Upper lobe of left lung (tissue), 6 donors: ENCODE results near the gene CNN2. TPM values are rescaled to one million over a fixed set of nuclear protein-coding genes. Genes with fewer than 3 reads are reported as not detected.
A peak's percentile ranks its signal among the peaks of the same experiment; 100 is the strongest.

Experiments used
- ATAC-seq, 2 donors: fragments of 200-7000 bp; cut with Tn5 transposase; one replicate each; pipeline ENCODE4 v1.9.1; 2022; ENCODE audit warnings: mild to moderate bottlenecking in 2 of 2, moderate library complexity in 2 of 2; ENCODE audit not compliant: low FRiP score in 2 of 2
- DNase-seq, 2 donors: peaks; one replicate each; pipeline ENCODE4 v3.0.0-alpha.2; 2019 to 2020
- H3K27ac ChIP-seq, 4 donors: fragments of 200-600 bp; sonication (generic); one replicate each; pipeline ENCODE4 v1.5.1; 2016 to 2019
- H3K27me3 ChIP-seq, 4 donors: fragments of 200-600 bp; sonication (generic); one replicate each; pipeline ENCODE4 v1.5.1; 2017 to 2019
- H3K36me3 ChIP-seq, 4 donors: fragments of 200-600 bp; sonication (generic); one replicate each; pipeline ENCODE4 v1.5.1; 2016 to 2019
- H3K4me1 ChIP-seq, 4 donors: fragments of 200-600 bp; sonication (generic); one replicate each; pipeline ENCODE4 v1.5.1; 2018 to 2019
- H3K4me3 ChIP-seq, 4 donors: fragments of 200-600 bp; sonication (generic); one replicate each; pipeline ENCODE4 v1.5.1; 2017 to 2019; ENCODE audit warnings: mild to moderate bottlenecking in 2 of 4, moderate library complexity in 1 of 4
- H3K9me3 ChIP-seq, 4 donors: fragments of 200-600 bp; sonication (generic); one replicate each; pipeline ENCODE4 v1.5.1; 2018 to 2019
- EP300 ChIP-seq, 4 donors: sonication (generic); formaldehyde crosslinking; IDR thresholded peaks; one replicate each; pipeline ENCODE4 v1.5.1; 2017; ENCODE audit warnings: antibody characterized with exemption in 4 of 4, control low read depth in 2 of 4
- POLR2A ChIP-seq, 4 donors: fragments of 450-650 bp; IDR thresholded peaks; one replicate each; pipeline ENCODE4 v1.5.1; 2016 to 2017; ENCODE audit warnings: antibody characterized with exemption in 4 of 4, mild to moderate bottlenecking in 2 of 4
- POLR2AphosphoS5 ChIP-seq, 2 donors: sonication (generic); formaldehyde crosslinking; IDR thresholded peaks; one replicate each; pipeline ENCODE4 v1.5.1; 2017; ENCODE audit warnings: antibody characterized with exemption in 2 of 2
- WGBS, 2 donors: methylation state at CpG; one replicate each; pipeline ENCODE4 v1.1.5; 2017 to 2018; 5-methylcytosine and 5-hydroxymethylcytosine counted together
- total RNA-seq, 6 donors: library from RNA; depleted of rRNA in 4 of 6; stranded (reverse); fragments of >200 nt in 4 of 6; gene quantifications; one replicate each; pipeline versions ENCODE4 v1.1.0 to v1.2.1, GENCODE V29; 2016 to 2021
- TF ChIP-seq, protein P1 (sequence below), 6 experiments: fragments of 450-650 bp in 4 of 6; fragments of 200-600 bp in 2 of 6; sonication (generic) in 2 of 6; IDR thresholded peaks; one replicate each; pipeline ENCODE4 v1.5.1; 2016 to 2019; ENCODE audit warnings: antibody characterized with exemption in 6 of 6
- donor health status: DM: no; HTN: no; CAD: no; lungs with moderate emphysema.
- donor health status: DM: no; HTN: yes; CAD: no; lungs with severe emphysema.

CNN2 gene
- total RNA-seq, 6 donors from 2014 or later = 98.1 to 262 (median 164) TPM

GRCh38 chr19:1040476-1041271 is 14.3 kb downstream of the CNN2 start:
- Histone ChIP-seq H3K4me3 (peak overlapping the region; percentile 64 to 74 (median 66)), H3K27ac (peak overlapping the region in 3 of 4 donors; percentile 62 to 86 (median 77)), H3K9me3 (no peaks in the 10 kb centered on the region), H3K27me3 (no peaks in the 10 kb centered on the region), H3K36me3 (peaks cover 7 to 27% (median 19%) of the 10 kb centered on the region in 4 donors), H3K4me1 (peaks cover 21 to 46% (median 38%) of the 10 kb centered on the region in 4 donors)
- 3% methylated on average over 15 to 27 of the region's 27 CpGs for WGBS, 2 donors
- DNase-seq (peak; percentile 92 to 93), ATAC-seq (peak; percentile 75 to 83)
- TF ChIP-seq POLR2A (IDR thresholded peaks at IDR 0.05) (no peak), EP300 (IDR thresholded peaks at IDR 0.05) (no peak), POLR2AphosphoS5 (IDR thresholded peaks at IDR 0.05) (no peak)
- TF ChIP-seq, protein P1, sequence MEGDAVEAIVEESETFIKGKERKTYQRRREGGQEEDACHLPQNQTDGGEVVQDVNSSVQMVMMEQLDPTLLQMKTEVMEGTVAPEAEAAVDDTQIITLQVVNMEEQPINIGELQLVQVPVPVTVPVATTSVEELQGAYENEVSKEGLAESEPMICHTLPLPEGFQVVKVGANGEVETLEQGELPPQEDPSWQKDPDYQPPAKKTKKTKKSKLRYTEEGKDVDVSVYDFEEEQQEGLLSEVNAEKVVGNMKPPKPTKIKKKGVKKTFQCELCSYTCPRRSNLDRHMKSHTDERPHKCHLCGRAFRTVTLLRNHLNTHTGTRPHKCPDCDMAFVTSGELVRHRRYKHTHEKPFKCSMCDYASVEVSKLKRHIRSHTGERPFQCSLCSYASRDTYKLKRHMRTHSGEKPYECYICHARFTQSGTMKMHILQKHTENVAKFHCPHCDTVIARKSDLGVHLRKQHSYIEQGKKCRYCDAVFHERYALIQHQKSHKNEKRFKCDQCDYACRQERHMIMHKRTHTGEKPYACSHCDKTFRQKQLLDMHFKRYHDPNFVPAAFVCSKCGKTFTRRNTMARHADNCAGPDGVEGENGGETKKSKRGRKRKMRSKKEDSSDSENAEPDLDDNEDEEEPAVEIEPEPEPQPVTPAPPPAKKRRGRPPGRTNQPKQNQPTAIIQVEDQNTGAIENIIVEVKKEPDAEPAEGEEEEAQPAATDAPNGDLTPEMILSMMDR (IDR thresholded peaks at IDR 0.05) = no peak

- Histone ChIP-seq H3K9me3 (no peaks in the 10 kb centered on the region), H3K27me3 (no peaks in the 10 kb centered on the region), H3K4me3 (peak overlapping the region in 3 of 4 donors; percentile 64 to 74 (median 67)), H3K27ac (peak overlapping the region in 2 of 4 donors; percentile 77 to 86), H3K4me1 (peaks cover 21 to 46% (median 38%) of the 10 kb centered on the region in 4 donors), H3K36me3 (peaks cover 3 to 20% (median 13%) of the 10 kb centered on the region in 4 donors)
- DNase-seq = no peak
- WGBS, 2 donors = 48 to 55% methylated on average over 13 to 26 of the region's 26 CpGs
- no peak for ATAC-seq
- TF ChIP-seq POLR2A (IDR thresholded peaks at IDR 0.05) (no peak), EP300 (IDR thresholded peaks at IDR 0.05) (no peak), POLR2AphosphoS5 (IDR thresholded peaks at IDR 0.05) (no peak)
- TF ChIP-seq, protein P1 (IDR thresholded peaks at IDR 0.05) = no peak
These were observed 14.9 kb downstream of the CNN2 start for GRCh38 chr19:1041272-1041834.

DNA sequence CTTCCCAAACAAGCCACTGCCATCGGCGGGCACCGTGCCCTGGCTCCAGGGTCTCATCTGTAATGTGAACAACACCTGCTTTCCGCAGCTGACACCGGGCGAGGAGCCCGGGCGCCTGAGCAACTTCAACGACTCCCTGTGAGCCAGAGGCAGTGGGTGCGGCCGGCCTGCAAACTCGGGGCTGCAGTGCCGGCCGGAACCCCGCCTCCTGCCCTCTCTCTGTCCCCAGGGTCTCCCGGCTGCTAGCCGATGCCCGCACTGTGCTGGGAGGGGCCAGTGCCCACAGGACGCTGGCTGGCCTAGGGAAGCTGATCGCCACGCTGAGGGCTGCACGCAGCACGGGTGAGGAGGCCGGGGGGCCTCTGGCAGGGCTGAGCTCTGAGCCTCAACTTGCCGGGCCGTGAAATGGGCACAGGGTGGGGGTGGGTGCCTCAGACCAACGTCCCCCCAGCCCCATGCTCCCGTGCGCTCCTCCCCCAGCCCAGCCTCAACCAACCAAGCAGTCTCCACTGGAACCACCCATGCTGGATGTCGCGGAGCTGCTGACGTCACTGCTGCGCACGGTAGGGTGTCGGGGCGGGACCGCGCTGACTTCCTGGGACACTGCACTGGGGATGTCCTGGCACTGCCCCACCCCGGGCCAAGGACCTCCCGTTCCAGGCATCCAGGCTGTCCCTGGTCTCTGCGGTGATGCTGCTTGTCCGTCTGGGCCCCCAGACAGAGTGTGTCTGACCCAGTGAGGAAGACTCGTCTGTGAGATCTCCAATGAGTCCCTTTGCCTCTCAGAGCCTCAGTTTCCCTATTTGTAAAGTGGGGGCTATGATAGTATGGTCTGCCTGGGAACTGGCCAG is 15.7 kb downstream of the CNN2 start:
- Histone ChIP-seq H3K27me3 (no peaks in the 10 kb centered on the region), H3K9me3 (no peaks in the 10 kb centered on the region), H3K4me3 (no peak overlapping the region), H3K27ac (no peak overlapping the region), H3K4me1 (peaks cover 21 to 46% (median 38%) of the 10 kb centered on the region in 4 donors), H3K36me3 (peaks cover 0 to 16% (median 8%) of the 10 kb centered on the region in 4 donors)
- DNase-seq (peak in 1 of 2 donors; percentile 86), ATAC-seq (no peak)
- no peak for TF ChIP-seq POLR2AphosphoS5 (IDR thresholded peaks at IDR 0.05)
- no peak for TF ChIP-seq POLR2A (IDR thresholded peaks at IDR 0.05)
- TF ChIP-seq EP300 (IDR thresholded peaks at IDR 0.05) = no peak
- TF ChIP-seq, protein P1 (IDR thresholded peaks at IDR 0.05) = no peak
- WGBS, 2 donors = 68 to 80% methylated on average over 13 to 20 of the region's 43 CpGs

DNA sequence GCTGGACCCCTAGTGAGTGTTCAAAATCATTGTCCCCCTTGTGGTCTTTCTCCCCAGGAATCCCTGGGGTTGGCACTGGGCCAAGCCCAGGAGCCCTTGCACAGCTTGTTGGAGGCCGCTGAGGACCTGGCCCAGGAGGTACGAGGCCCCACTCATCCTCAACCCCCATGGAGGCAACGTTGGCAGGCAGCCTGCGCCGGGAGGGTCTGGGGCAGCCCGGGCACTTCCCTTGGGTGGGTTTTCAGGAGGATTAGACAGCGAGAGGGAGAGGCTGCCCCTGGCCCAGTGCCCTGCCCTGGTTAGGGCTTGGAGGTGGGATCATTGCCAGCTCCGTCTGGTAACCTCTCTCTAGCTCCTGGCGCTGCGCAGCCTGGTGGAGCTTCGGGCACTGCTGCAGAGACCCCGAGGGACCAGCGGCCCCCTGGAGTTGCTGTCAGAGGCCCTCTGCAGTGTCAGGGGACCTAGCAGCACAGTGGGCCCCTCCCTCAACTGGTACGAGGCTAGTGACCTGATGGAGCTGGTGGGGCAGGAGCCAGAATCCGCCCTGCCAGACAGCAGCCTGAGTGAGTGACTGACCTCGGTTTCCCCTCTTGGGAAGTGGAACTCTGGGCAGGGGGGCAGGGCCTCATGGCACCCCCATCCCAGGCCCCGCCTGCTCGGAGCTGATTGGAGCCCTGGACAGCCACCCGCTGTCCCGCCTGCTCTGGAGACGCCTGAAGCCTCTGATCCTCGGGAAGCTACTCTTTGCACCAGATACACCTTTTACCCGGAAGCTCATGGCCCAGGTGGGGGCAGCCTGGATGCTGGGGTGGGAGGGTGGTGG is 16.5 kb downstream of the CNN2 start:
- H3K4me3 ChIP-seq = no peak overlapping the region
- peak in 1 of 2 donors; percentile 75 for DNase-seq
- H3K27me3 ChIP-seq = no peaks in the 10 kb centered on the region
- H3K9me3 ChIP-seq = no peaks in the 10 kb centered on the region
- 67 to 75% methylated on average over 12 to 14 of the region's 23 CpGs for WGBS, 2 donors
- peaks cover 0 to 13% (median 6%) of the 10 kb centered on the region in 4 donors for H3K36me3 ChIP-seq
- H3K27ac ChIP-seq = no peak overlapping the region
- no peak for ATAC-seq
- peaks cover 21 to 41% (median 36%) of the 10 kb centered on the region in 4 donors for H3K4me1 ChIP-seq
- TF ChIP-seq POLR2AphosphoS5 (IDR thresholded peaks at IDR 0.05) = no peak
- no peak for TF ChIP-seq EP300 (IDR thresholded peaks at IDR 0.05)
- TF ChIP-seq POLR2A (IDR thresholded peaks at IDR 0.05) = no peak
- TF ChIP-seq, protein P1 (IDR thresholded peaks at IDR 0.05) = no peak
